HCT116 (cell line): ENCODE results near the gene MARS1. TPM values are rescaled to one million over a fixed set of nuclear protein-coding genes. Genes with fewer than 3 reads are reported as not detected.

Source experiments
- ATAC-seq: fragments of 200-7000 bp; cut with Tn5 transposase; 2 replicates; pipeline ENCODE4 v1.9.1; 2020; ENCODE audit warnings: mild to moderate bottlenecking, moderate library complexity
- BruUV-seq: library from RNA; stranded (reverse); fragments of 400-500 nt; replicated peaks from 2 replicates; lab custom pipeline; 2021; lab: Mats Ljungman, UMichigan
- CTCF ChIA-PET: fragments of 300-600 bp; sonication (Branson Sonifier 250); formaldehyde crosslinking; loops from one replicate; lab custom pipeline; 2021; ENCODE audit warnings: antibody characterized with exemption; lab: Charles Lee
- POLR2A ChIA-PET: fragments of 300-600, 350-600 bp; sonication (Branson Sonifier 250); formaldehyde crosslinking; loops from one replicate; lab custom pipeline; 2021; ENCODE audit warnings: antibody characterized with exemption; lab: Charles Lee
- RAD21 ChIA-PET, 2 experiments: fragments of 300-600 bp; sonication (Branson Sonifier 250); formaldehyde crosslinking; loops; one replicate each; lab custom pipeline; 2023; ENCODE audit warnings: low total read pairs in 2 of 2; ENCODE audit not compliant: uncharacterized antibody in 2 of 2, unreplicated experiment in 2 of 2, low non-redundant PET in 1 of 2; lab: Charles Lee
- DNase-seq: peaks from one replicate; pipeline ENCODE4 v3.0.0-alpha.2; 2010; ENCODE audit warnings: low read depth, low spot score
- H2AFZ ChIP-seq: fragments of 200-600 bp; shearing (Covaris generic), sonication (generic); 2 replicates; pipeline ENCODE4 v1.6.1; 2017; ENCODE audit warnings: low read depth, mixed run types, mixed read lengths, antibody characterized with exemption, low read length; ENCODE audit not compliant: poor library complexity, severe bottlenecking
- H3K27ac ChIP-seq: 2 replicates; pipeline ENCODE4 v1.5.1; 2012; ENCODE audit warnings: low read depth, low read length
- H3K27me3 ChIP-seq: fragments of 200-600 bp; sonication (generic); 2 replicates; pipeline ENCODE4 v1.6.1; 2016; ENCODE audit warnings: mixed run types, low read length, mixed read lengths; ENCODE audit not compliant: insufficient read depth
- H3K36me3 ChIP-seq, 2 experiments: fragments of 200-500 bp in 1 of 2; fragments of 200-600 bp in 1 of 2; sonication (Bioruptor generic) in 1 of 2; sonication (generic) in 1 of 2; 2 replicates each; pipeline versions ENCODE4 v1.5.1 to v1.6.1; 2014 to 2016; ENCODE audit warnings: low read length in 2 of 2, inconsistent platforms in 1 of 2, mixed read lengths in 1 of 2, mixed run types in 1 of 2; ENCODE audit not compliant: insufficient read depth in 2 of 2, control insufficient read depth in 1 of 2
- H3K4me1 ChIP-seq, 2 experiments: fragments of 200-600 bp in 1 of 2; sonication (generic) in 1 of 2; 2 replicates each; pipeline versions ENCODE4 v1.5.1 to v1.6.1; 2012 to 2017; ENCODE audit warnings: low read length in 2 of 2, inconsistent platforms in 1 of 2, mild to moderate bottlenecking in 1 of 2, mixed read lengths in 1 of 2, mixed run types in 1 of 2, moderate library complexity in 1 of 2; ENCODE audit not compliant: insufficient read depth in 2 of 2, control insufficient read depth in 1 of 2
- H3K4me2 ChIP-seq: fragments of 200-600 bp; sonication (generic); 2 replicates; pipeline ENCODE4 v1.6.1; 2017; ENCODE audit warnings: mixed run types, low read length, mixed read lengths
- H3K4me3 ChIP-seq, 2 experiments: fragments of 200-600 bp in 1 of 2; sonication (generic) in 1 of 2; replicated peaks in 1 of 2; 2 replicates each; pipeline ENCODE4 v1.5.1; 2011 to 2016; ENCODE audit warnings: low read length in 2 of 2, control low read depth in 1 of 2, low read depth in 1 of 2, mild to moderate bottlenecking in 1 of 2, mixed read lengths in 1 of 2, mixed run types in 1 of 2
- H3K79me2 ChIP-seq: fragments of 200-600 bp; sonication (generic); 2 replicates; pipeline ENCODE4 v1.6.1; 2017; ENCODE audit warnings: mild to moderate bottlenecking, mixed run types, low read length, moderate library complexity, mixed read lengths; ENCODE audit not compliant: insufficient read depth
- H3K9ac ChIP-seq: fragments of 200-600 bp; sonication (generic); 2 replicates; pipeline ENCODE4 v1.6.1; 2016; ENCODE audit warnings: low read length, mixed read lengths
- H3K9me2 ChIP-seq: fragments of 200-600 bp; sonication (generic), shearing (Covaris generic); 2 replicates; pipeline ENCODE4 v1.6.1; 2017; ENCODE audit warnings: mixed run types, mild to moderate bottlenecking, moderate library complexity; ENCODE audit not compliant: insufficient read depth
- H3K9me3 ChIP-seq, 2 experiments: fragments of 200-500 bp in 1 of 2; fragments of 200-600 bp in 1 of 2; sonication (Bioruptor generic) in 1 of 2; sonication (generic) in 1 of 2; 2 replicates each; pipeline ENCODE4 v1.6.1; 2014 to 2017; ENCODE audit warnings: low read length in 2 of 2, mixed read lengths in 2 of 2, inconsistent platforms in 1 of 2, low read depth in 1 of 2, mild to moderate bottlenecking in 1 of 2, mixed run types in 1 of 2, moderate library complexity in 1 of 2; ENCODE audit not compliant: control insufficient read depth in 1 of 2, insufficient read depth in 1 of 2
- H4K20me1 ChIP-seq: fragments of 200-600 bp; sonication (generic), shearing (Covaris generic); 2 replicates; pipeline ENCODE4 v1.6.1; 2017; ENCODE audit warnings: mixed run types, mild to moderate bottlenecking, moderate library complexity; ENCODE audit not compliant: insufficient read depth
- EGR1 ChIP-seq: IDR thresholded peaks from 2 replicates; pipeline ENCODE4 v1.6.1; 2012; ENCODE audit warnings: low read depth
- ELF1 ChIP-seq: IDR thresholded peaks from 2 replicates; pipeline ENCODE4 v1.6.1; 2012; ENCODE audit warnings: low read depth, borderline replicate concordance
- EZH2 ChIP-seq: fragments of 200-600 bp; sonication (generic); IDR thresholded peaks from 2 replicates; pipeline ENCODE4 v1.6.1; 2017; ENCODE audit warnings: antibody characterized with exemption, mixed run types
- EZH2phosphoT487 ChIP-seq: fragments of 200-600 bp; IDR thresholded peaks from 2 replicates; pipeline ENCODE4 v1.6.1; 2018; ENCODE audit warnings: antibody characterized with exemption, borderline replicate concordance
- FOSL1 ChIP-seq: IDR thresholded peaks from 2 replicates; pipeline ENCODE4 v1.6.1; 2012; ENCODE audit warnings: low read depth
- JUND ChIP-seq: IDR thresholded peaks from 2 replicates; pipeline ENCODE4 v1.6.1; 2012
- POLR2A ChIP-seq: IDR thresholded peaks from 2 replicates; pipeline ENCODE4 v1.7.0; 2011; ENCODE audit warnings: borderline replicate concordance; ENCODE audit not compliant: insufficient read depth, insufficient read length; ENCODE audit errors: extremely low read depth
- SIN3A ChIP-seq: IDR thresholded peaks from 2 replicates; pipeline ENCODE4 v1.6.1; 2012; ENCODE audit warnings: low read depth
- SP1 ChIP-seq: IDR thresholded peaks from 2 replicates; pipeline ENCODE4 v1.6.1; 2012; ENCODE audit warnings: low read depth
- TCF7L2 ChIP-seq: IDR thresholded peaks from 2 replicates; pipeline ENCODE4 v1.7.0; 2011; ENCODE audit warnings: borderline replicate concordance, inconsistent platforms; ENCODE audit not compliant: insufficient read depth, insufficient read length; ENCODE audit errors: extremely low read depth
- YY1 ChIP-seq: IDR thresholded peaks from 2 replicates; pipeline ENCODE4 v1.6.1; 2011; ENCODE audit warnings: low read length, low read depth, moderate library complexity, mild to moderate bottlenecking; ENCODE audit not compliant: insufficient replicate concordance; ENCODE audit errors: extremely low read depth
- ZNF274 ChIP-seq: fragments of 200-500 bp; sonication (Bioruptor generic); IDR thresholded peaks from 2 replicates; pipeline ENCODE4 v1.6.1; 2014; ENCODE audit warnings: mild to moderate bottlenecking, low read depth, low read length, inconsistent platforms
- intact Hi-C: fragments of 100-400 bp; cut with micrococcal nuclease; formaldehyde crosslinking; loops from 2 replicates; pipeline ENCODE4 v1.10.0; 2022
- total RNA-seq: library from RNA; stranded (reverse); gene quantifications from one replicate; pipeline ENCODE4 v1.2.1, GENCODE V29; 2021; ENCODE audit not compliant: unreplicated experiment
- TF ChIP-seq, protein P1 (sequence below): IDR thresholded peaks from 2 replicates; pipeline ENCODE4 v1.6.1; 2012
- TF ChIP-seq, protein P2 (sequence below): IDR thresholded peaks from 2 replicates; pipeline ENCODE4 v1.6.1; 2012
- TF ChIP-seq, protein P3 (sequence below): IDR thresholded peaks from 2 replicates; pipeline ENCODE4 v1.6.1; 2012; ENCODE audit warnings: low read depth

The MARS1 gene
- total RNA-seq, 1 experiment from 2014 or later: 344 TPM

DNA sequence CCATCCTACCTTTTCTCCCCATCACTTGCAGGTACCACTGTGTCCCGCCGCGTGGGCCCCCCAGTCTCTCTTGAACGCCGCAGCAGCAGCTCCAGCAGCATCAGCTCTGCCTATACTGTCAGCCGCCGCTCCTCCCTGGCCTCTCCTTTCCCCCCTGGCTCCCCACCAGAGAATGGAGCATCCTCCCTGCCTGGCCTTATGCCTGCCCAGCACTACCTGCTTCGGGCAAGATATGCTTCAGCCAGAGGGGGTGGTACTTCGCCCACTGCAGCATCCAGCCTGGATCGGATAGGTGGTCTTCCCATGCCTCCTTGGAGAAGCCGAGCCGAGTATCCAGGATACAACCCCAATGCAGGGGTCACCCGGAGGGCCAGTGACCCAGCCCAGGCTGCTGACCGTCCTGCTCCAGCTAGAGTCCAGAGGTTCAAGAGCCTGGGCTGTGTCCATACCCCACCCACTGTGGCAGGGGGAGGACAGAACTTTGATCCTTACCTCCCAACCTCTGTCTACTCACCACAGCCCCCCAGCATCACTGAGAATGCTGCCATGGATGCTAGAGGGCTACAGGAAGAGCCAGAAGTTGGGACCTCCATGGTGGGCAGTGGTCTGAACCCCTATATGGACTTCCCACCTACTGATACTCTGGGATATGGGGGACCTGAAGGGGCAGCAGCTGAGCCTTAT is 17.4 kb upstream of the MARS1 start (continued):
- TF ChIP-seq, protein P1, sequence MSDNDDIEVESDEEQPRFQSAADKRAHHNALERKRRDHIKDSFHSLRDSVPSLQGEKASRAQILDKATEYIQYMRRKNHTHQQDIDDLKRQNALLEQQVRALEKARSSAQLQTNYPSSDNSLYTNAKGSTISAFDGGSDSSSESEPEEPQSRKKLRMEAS: no peak
- no peak for TF ChIP-seq YY1
- TF ChIP-seq EGR1: no peak
- TF ChIP-seq SIN3A: no peak
- no peak for TF ChIP-seq POLR2A

DNA sequence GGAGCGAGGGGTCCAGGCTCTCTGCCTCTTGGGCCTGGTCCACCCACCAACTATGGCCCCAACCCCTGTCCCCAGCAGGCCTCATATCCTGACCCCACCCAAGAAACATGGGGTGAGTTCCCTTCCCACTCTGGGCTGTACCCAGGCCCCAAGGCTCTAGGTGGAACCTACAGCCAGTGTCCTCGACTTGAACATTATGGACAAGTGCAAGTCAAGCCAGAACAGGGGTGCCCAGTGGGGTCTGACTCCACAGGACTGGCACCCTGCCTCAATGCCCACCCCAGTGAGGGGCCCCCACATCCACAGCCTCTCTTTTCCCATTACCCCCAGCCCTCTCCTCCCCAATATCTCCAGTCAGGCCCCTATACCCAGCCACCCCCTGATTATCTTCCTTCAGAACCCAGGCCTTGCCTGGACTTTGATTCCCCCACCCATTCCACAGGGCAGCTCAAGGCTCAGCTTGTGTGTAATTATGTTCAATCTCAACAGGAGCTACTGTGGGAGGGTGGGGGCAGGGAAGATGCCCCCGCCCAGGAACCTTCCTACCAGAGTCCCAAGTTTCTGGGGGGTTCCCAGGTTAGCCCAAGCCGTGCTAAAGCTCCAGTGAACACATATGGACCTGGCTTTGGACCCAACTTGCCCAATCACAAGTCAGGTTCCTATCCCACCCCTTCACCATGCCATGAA is 16.8 kb upstream of the MARS1 start:
- Histone ChIP-seq H3K36me3 (no peaks in the 10 kb centered on the region), H3K9me2 (no peaks in the 10 kb centered on the region), H3K27ac (no peak overlapping the region), H3K9me3 (no peaks in the 10 kb centered on the region), H3K27me3 (peaks cover 38% of the 10 kb centered on the region), H3K79me2 (no peaks in the 10 kb centered on the region), H3K4me3 (no peak overlapping the region), H3K9ac (no peak overlapping the region), H4K20me1 (no peaks in the 10 kb centered on the region), H3K4me2 (no peak overlapping the region), H3K4me1 (no peaks in the 10 kb centered on the region), H2AFZ (no peak overlapping the region)
- RAD21 ChIA-PET: no interaction called here
- intact Hi-C loops: no loop called here
- ATAC-seq (no peak), DNase-seq (no peak)
- POLR2A ChIA-PET: no interaction called here
- CTCF ChIA-PET: interaction anchor here (0.7 kb wide), 1 partner anchor 8 kb away, joined by 3 read pairs; no protein-coding TSS in a partner anchor
- no TSS peak for BruUV-seq
- TF ChIP-seq ELF1 (no peak), EGR1 (no peak), JUND (no peak), ZNF274 (no peak), SP1 (no peak), FOSL1 (no peak), EZH2 (no peak), TCF7L2 (no peak), EZH2phosphoT487 (no peak), YY1 (no peak)
- TF ChIP-seq, protein P2, sequence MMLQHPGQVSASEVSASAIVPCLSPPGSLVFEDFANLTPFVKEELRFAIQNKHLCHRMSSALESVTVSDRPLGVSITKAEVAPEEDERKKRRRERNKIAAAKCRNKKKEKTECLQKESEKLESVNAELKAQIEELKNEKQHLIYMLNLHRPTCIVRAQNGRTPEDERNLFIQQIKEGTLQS: no peak
- TF ChIP-seq, protein P1: no peak
- TF ChIP-seq, protein P3, sequence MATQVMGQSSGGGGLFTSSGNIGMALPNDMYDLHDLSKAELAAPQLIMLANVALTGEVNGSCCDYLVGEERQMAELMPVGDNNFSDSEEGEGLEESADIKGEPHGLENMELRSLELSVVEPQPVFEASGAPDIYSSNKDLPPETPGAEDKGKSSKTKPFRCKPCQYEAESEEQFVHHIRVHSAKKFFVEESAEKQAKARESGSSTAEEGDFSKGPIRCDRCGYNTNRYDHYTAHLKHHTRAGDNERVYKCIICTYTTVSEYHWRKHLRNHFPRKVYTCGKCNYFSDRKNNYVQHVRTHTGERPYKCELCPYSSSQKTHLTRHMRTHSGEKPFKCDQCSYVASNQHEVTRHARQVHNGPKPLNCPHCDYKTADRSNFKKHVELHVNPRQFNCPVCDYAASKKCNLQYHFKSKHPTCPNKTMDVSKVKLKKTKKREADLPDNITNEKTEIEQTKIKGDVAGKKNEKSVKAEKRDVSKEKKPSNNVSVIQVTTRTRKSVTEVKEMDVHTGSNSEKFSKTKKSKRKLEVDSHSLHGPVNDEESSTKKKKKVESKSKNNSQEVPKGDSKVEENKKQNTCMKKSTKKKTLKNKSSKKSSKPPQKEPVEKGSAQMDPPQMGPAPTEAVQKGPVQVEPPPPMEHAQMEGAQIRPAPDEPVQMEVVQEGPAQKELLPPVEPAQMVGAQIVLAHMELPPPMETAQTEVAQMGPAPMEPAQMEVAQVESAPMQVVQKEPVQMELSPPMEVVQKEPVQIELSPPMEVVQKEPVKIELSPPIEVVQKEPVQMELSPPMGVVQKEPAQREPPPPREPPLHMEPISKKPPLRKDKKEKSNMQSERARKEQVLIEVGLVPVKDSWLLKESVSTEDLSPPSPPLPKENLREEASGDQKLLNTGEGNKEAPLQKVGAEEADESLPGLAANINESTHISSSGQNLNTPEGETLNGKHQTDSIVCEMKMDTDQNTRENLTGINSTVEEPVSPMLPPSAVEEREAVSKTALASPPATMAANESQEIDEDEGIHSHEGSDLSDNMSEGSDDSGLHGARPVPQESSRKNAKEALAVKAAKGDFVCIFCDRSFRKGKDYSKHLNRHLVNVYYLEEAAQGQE: no peak
